SK-N-SH (cell line): ENCODE results near the gene ROBO1. TPM values are rescaled to one million over a fixed set of nuclear protein-coding genes. Genes with fewer than 3 reads are reported as not detected.

ENCODE experiments used
- CTCF ChIA-PET: fragments of 300-600, 350-600 bp; formaldehyde crosslinking; extraction: SDS; loops from one replicate; lab custom pipeline; 2021; lab: Yijun Ruan, JAX
- POLR2A ChIA-PET: fragments of 350-600 bp; sonication (Branson Sonifier 250); formaldehyde crosslinking; extraction: SDS; loops from one replicate; lab custom pipeline; 2020; ENCODE audit warnings: antibody characterized with exemption, inconsistent platforms; lab: Yijun Ruan, JAX
- DNase-seq: peaks from one replicate; pipeline ENCODE4 v3.0.0; 2012
- H2AFZ ChIP-seq: fragments of 200-600 bp; sonication (generic); 2 replicates; pipeline ENCODE4 v1.8.1; 2016; ENCODE audit warnings: antibody characterized with exemption, mild to moderate bottlenecking, low read depth
- H3F3A ChIP-seq: fragments of 200-600 bp; sonication (generic); replicated peaks from 2 replicates; pipeline ENCODE3; 2016; ENCODE audit warnings: antibody characterized with exemption, mild to moderate bottlenecking; ENCODE audit not compliant: insufficient read depth
- H3K27ac ChIP-seq, 2 experiments: fragments of 200-500 bp in 1 of 2; fragments of 200-600 bp in 1 of 2; sonication (Bioruptor generic) in 1 of 2; sonication (generic), shearing (Covaris generic) in 1 of 2; 2 replicates each; pipeline versions ENCODE4 v1.5.1 to v1.6.1; 2014 to 2016; ENCODE audit warnings: low read depth in 2 of 2, inconsistent platforms in 1 of 2, low read length in 1 of 2, mild to moderate bottlenecking in 1 of 2, mixed read lengths in 1 of 2
- H3K27me3 ChIP-seq: fragments of 200-600 bp; sonication (generic), shearing (Covaris generic); 2 replicates; pipeline ENCODE4 v1.6.1; 2016; ENCODE audit warnings: mixed run types; ENCODE audit not compliant: insufficient read depth
- H3K36me3 ChIP-seq, 2 experiments: fragments of 200-500 bp in 1 of 2; fragments of 200-600 bp in 1 of 2; sonication (Bioruptor generic) in 1 of 2; sonication (generic) in 1 of 2; replicated peaks in 1 of 2; 2 replicates each; pipeline versions ENCODE3 to v1.5.1; 2014 to 2016; ENCODE audit warnings: low read length in 1 of 2, mild to moderate bottlenecking in 1 of 2; ENCODE audit not compliant: insufficient read depth in 2 of 2, control insufficient read depth in 1 of 2
- H3K4me1 ChIP-seq, 2 experiments: fragments of 200-500 bp in 1 of 2; fragments of 200-600 bp in 1 of 2; sonication (Bioruptor generic) in 1 of 2; sonication (generic), shearing (Covaris generic) in 1 of 2; 2 replicates each; pipeline versions ENCODE4 v1.5.1 to v1.6.1; 2014 to 2016; ENCODE audit warnings: low read depth in 1 of 2, low read length in 1 of 2, mixed run types in 1 of 2; ENCODE audit not compliant: insufficient read depth in 2 of 2, control insufficient read depth in 1 of 2
- H3K4me2 ChIP-seq: fragments of 200-600 bp; sonication (generic), shearing (Covaris generic); 2 replicates; pipeline ENCODE4 v1.6.1; 2017; ENCODE audit warnings: mixed run types
- H3K4me3 ChIP-seq, 2 experiments: fragments of 200-500 bp in 1 of 2; fragments of 200-600 bp in 1 of 2; sonication (Bioruptor generic) in 1 of 2; sonication (generic), shearing (Covaris generic) in 1 of 2; 2 replicates each; pipeline versions ENCODE4 v1.5.1 to v1.8.1; 2014 to 2016; ENCODE audit warnings: low read depth in 2 of 2, inconsistent platforms in 1 of 2, low read length in 1 of 2, mild to moderate bottlenecking in 1 of 2, mixed read lengths in 1 of 2, moderate library complexity in 1 of 2
- H3K79me2 ChIP-seq: fragments of 200-600 bp; sonication (generic); 2 replicates; pipeline ENCODE4 v1.8.1; 2017; ENCODE audit warnings: mild to moderate bottlenecking; ENCODE audit not compliant: insufficient read depth
- H3K9ac ChIP-seq: fragments of 200-600 bp; sonication (generic); 2 replicates; pipeline ENCODE4 v1.6.1; 2017; ENCODE audit warnings: mixed run types
- H3K9me2 ChIP-seq: fragments of 200-600 bp; sonication (generic); 2 replicates; pipeline ENCODE4 v1.6.1; 2017; ENCODE audit warnings: mixed run types
- H3K9me3 ChIP-seq: fragments of 200-600 bp; sonication (generic); 2 replicates; pipeline ENCODE4 v1.6.1; 2017; ENCODE audit warnings: mixed run types, mild to moderate bottlenecking, moderate library complexity
- H4K20me1 ChIP-seq: fragments of 200-600 bp; sonication (generic); 2 replicates; pipeline ENCODE4 v1.6.1; 2017; ENCODE audit warnings: mild to moderate bottlenecking, mixed run types; ENCODE audit not compliant: insufficient read depth
- CHD2 ChIP-seq: fragments of 150-350 bp; IDR thresholded peaks from 2 replicates; pipeline ENCODE4 v1.6.1; 2018; ENCODE audit warnings: low read length; ENCODE audit not compliant: partially characterized antibody
- EZH2phosphoT487 ChIP-seq: fragments of 200-600 bp; sonication (generic); IDR thresholded peaks from 2 replicates; pipeline ENCODE4 v1.6.1; 2017; ENCODE audit warnings: low read depth, mixed run types, mild to moderate bottlenecking, antibody characterized with exemption, moderate library complexity, borderline replicate concordance
- FOXM1 ChIP-seq: IDR thresholded peaks from 2 replicates; pipeline ENCODE4 v1.4.0; 2012; ENCODE audit warnings: low read depth, mild to moderate bottlenecking
- GABPA ChIP-seq: IDR thresholded peaks from 2 replicates; pipeline ENCODE4 v1.4.0; 2012; ENCODE audit warnings: low read depth, mild to moderate bottlenecking
- GATA2 ChIP-seq: sonication (generic); formaldehyde crosslinking; IDR thresholded peaks from 2 replicates; pipeline ENCODE4 v1.5.0; 2020; ENCODE audit warnings: mild to moderate bottlenecking, missing genetic modification reagents
- JUND ChIP-seq: IDR thresholded peaks from 2 replicates; pipeline ENCODE4 v1.4.0; 2012
- NFIC ChIP-seq: IDR thresholded peaks from 2 replicates; pipeline ENCODE4 v1.4.0; 2012; ENCODE audit warnings: borderline replicate concordance
- NRF1 ChIP-seq: IDR thresholded peaks from 2 replicates; pipeline ENCODE4 v1.6.1; 2012; ENCODE audit warnings: low read depth, mild to moderate bottlenecking, low read length
- RAD21 ChIP-seq: IDR thresholded peaks from 2 replicates; pipeline ENCODE4 v1.6.1; 2012; ENCODE audit warnings: mild to moderate bottlenecking, low read length
- REST ChIP-seq: IDR thresholded peaks from 2 replicates; pipeline ENCODE4 v1.6.1; 2012; ENCODE audit warnings: mild to moderate bottlenecking, low read depth, low read length, moderate library complexity
- RXRA ChIP-seq: IDR thresholded peaks from 2 replicates; pipeline ENCODE4 v1.4.0; 2012; ENCODE audit warnings: low read depth, mild to moderate bottlenecking, borderline replicate concordance
- TAF1 ChIP-seq: IDR thresholded peaks from 2 replicates; pipeline ENCODE4 v1.6.1; 2012; ENCODE audit warnings: low read depth, mild to moderate bottlenecking, low read length, moderate library complexity, borderline replicate concordance
- TCF12 ChIP-seq: IDR thresholded peaks from 2 replicates; pipeline ENCODE4 v1.4.0; 2012
- YY1 ChIP-seq: IDR thresholded peaks from 2 replicates; pipeline ENCODE4 v1.4.0; 2012; ENCODE audit warnings: low read depth, mild to moderate bottlenecking
- WGBS: methylation state at CpG from one replicate; pipeline ENCODE4 v1.1.6; 2017; ENCODE audit warnings: low lambda C conversion rate; 5-methylcytosine and 5-hydroxymethylcytosine counted together
- polyA plus RNA-seq, 3 experiments: library from polyadenylated mRNA; depleted of rRNA; stranded (reverse); fragments of >200 nt; gene quantifications; 2 replicates each; pipeline ENCODE4 v1.2.3, GENCODE V29; 2012
- TF ChIP-seq, protein P1 (sequence below): fragments of 150-350 bp; IDR thresholded peaks from 2 replicates; pipeline ENCODE4 v1.6.1; 2016; ENCODE audit warnings: mild to moderate bottlenecking, low read depth, low read length
- TF ChIP-seq, protein P2 (sequence below): IDR thresholded peaks from 2 replicates; pipeline ENCODE4; 2012

ROBO1 gene
- polyA plus RNA-seq, 1 of the 3 experiments (the other 2 are of a cell fraction) = 22.7 TPM

GRCh38 chr3:79027593-79027992 is 740.2 kb downstream of the ROBO1 start:
- no peaks in the 10 kb centered on the region for H3K36me3 ChIP-seq
- no peak overlapping the region for H3K4me2 ChIP-seq
- H3K9me3 ChIP-seq = no peaks in the 10 kb centered on the region; the same call in 1 of the 2 replicates
- no peaks in the 10 kb centered on the region for H3K9me2 ChIP-seq
- no peak overlapping the region for H3K4me3 ChIP-seq
- no peak for TF ChIP-seq NRF1
- TF ChIP-seq RXRA = no peak
- no peak for TF ChIP-seq TAF1
- TF ChIP-seq REST = no peak
- TF ChIP-seq, protein P1, sequence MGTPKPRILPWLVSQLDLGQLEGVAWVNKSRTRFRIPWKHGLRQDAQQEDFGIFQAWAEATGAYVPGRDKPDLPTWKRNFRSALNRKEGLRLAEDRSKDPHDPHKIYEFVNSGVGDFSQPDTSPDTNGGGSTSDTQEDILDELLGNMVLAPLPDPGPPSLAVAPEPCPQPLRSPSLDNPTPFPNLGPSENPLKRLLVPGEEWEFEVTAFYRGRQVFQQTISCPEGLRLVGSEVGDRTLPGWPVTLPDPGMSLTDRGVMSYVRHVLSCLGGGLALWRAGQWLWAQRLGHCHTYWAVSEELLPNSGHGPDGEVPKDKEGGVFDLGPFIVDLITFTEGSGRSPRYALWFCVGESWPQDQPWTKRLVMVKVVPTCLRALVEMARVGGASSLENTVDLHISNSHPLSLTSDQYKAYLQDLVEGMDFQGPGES = no peak
- TF ChIP-seq YY1 = no peak
- no peak for TF ChIP-seq TCF12
- no peak for TF ChIP-seq JUND
- no peak for TF ChIP-seq CHD2
- TF ChIP-seq EZH2phosphoT487 = no peak
- TF ChIP-seq RAD21 = no peak
- no peak for TF ChIP-seq FOXM1
- TF ChIP-seq, protein P2, sequence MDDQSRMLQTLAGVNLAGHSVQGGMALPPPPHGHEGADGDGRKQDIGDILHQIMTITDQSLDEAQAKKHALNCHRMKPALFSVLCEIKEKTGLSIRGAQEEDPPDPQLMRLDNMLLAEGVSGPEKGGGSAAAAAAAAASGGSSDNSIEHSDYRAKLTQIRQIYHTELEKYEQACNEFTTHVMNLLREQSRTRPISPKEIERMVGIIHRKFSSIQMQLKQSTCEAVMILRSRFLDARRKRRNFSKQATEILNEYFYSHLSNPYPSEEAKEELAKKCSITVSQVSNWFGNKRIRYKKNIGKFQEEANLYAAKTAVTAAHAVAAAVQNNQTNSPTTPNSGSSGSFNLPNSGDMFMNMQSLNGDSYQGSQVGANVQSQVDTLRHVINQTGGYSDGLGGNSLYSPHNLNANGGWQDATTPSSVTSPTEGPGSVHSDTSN = no peak
- no peak for TF ChIP-seq GABPA
- no peak for TF ChIP-seq GATA2
- TF ChIP-seq NFIC = no peak
- TF ChIP-seq, all 33 proteins: peak for 0
- no peaks in the 10 kb centered on the region for H3K27me3 ChIP-seq
- no peak for DNase-seq
- no peaks in the 10 kb centered on the region for H3F3A ChIP-seq
- H3K9ac ChIP-seq = no peak overlapping the region
- H3K27ac ChIP-seq = no peak overlapping the region
- H4K20me1 ChIP-seq = no peaks in the 10 kb centered on the region
- no peak overlapping the region for H2AFZ ChIP-seq
- no peaks in the 10 kb centered on the region for H3K79me2 ChIP-seq
- ChIA-PET POLR2A (no interaction called here), CTCF (no interaction called here)
- H3K4me1 ChIP-seq = peaks cover 0 to 7% of the 10 kb centered on the region in 2 experiments; a peak in 2 of 4 replicates
- 85% methylated on average over 2 of the region's 2 CpGs for WGBS
